T-helper 1 cell treated with Interleukin-12 subunit alpha and Interleukin-12 subunit beta and Interleukin-4 antibody, amounts not matched to agents 30 ng/mL and 1 ng/mL, for 36 hours (primary cell): ENCODE data around the gene KNOP1. TPM values are rescaled to one million over a fixed set of nuclear protein-coding genes. Genes with fewer than 3 reads are reported as not detected.

Experiments used
- intact Hi-C: fragments of 100-400 bp; cut with micrococcal nuclease; formaldehyde crosslinking; loops from one replicate; pipeline ENCODE4 v1.15.1; 2024
- total RNA-seq: library from RNA; stranded (reverse); gene quantifications from 2 replicates; pipeline ENCODE4 v1.2.3, GENCODE V29; 2022

KNOP1 gene
- total RNA-seq, 1 donor from 2014 or later = 21.8 TPM

GRCh38 chr16:19744670-19745069 is 26.6 kb upstream of the KNOP1 start:
- intact Hi-C loops = no loop called here

GRCh38 chr16:19743816-19744159 is 25.8 kb upstream of the KNOP1 start:
- intact Hi-C loops = no loop called here

DNA sequence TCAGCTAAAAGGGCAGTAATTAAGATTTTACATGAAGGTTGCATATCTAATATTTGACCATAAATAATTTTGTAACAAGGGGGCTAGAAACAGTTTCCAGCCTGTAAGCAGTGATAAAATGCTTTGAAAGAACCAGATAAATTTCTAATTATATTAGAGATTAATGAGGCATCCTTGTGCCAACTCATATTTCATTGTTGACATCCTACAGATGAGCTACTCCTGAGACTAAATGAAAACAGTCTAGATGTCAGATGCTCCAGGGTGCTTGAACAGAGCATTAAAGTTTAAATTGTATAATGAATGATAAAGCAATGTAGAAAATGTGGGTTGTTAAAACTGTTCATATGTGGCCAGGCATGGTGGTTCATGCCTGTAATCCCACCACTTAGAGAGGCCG is 23.3 kb upstream of the KNOP1 start:
- intact Hi-C loops = no loop called here

DNA sequence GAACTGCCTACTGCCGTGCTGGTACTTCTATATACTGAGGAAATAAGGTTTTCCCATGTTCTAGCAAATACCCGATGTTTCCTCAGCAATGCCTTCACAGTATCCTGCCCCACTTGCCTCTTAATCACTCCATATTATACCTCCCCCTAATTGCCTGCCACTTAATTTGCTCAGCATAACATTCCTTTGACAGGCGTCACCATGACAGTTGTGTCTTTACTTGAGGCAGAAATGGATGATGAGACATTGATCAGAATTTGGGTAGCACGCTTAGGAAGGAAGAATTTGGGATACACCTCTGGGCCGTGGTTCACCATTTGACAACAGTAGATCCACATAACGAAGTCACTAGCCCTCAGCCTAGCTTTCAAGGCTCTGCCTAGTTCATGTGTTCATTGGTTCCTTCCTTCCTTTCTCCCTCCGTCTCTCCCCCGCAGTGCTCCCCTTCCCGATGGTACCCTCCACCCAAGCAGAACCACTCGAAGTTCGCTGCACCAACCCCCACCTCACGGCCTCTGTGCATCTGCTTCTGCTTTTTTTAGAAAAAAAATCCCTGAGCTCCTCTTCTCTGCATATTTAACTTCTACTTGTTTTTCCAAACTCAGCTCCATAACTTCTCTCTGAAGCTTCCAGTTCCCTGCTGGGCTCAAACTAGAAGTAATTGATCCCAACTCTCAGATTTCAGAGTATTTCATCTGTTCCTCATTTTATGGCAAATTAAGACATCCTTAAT is 19.4 kb upstream of the KNOP1 start:
- intact Hi-C loops = no loop called here

- intact Hi-C loops = no loop called here
Measured at GRCh38 chr16:19735074-19735867, 17.2 kb upstream of the KNOP1 start.

- intact Hi-C loops = no loop called here
Measured at GRCh38 chr16:19733551-19733950, 15.5 kb upstream of the KNOP1 start.

- intact Hi-C loops = no loop called here
Measured at GRCh38 chr16:19728636-19728965, 10.6 kb upstream of the KNOP1 start.

GRCh38 chr16:19722981-19723380 is 5.0 kb upstream of the KNOP1 start:
- intact Hi-C loops = no loop called here

GRCh38 chr16:19722269-19722952 is 4.4 kb upstream of the KNOP1 start:
- intact Hi-C loops = no loop called here

GRCh38 chr16:19718624-19718965 is 568 bp upstream of the KNOP1 start:
- intact Hi-C loops = loop anchor here (1.0 to 10.0 kb wide), 9 partner anchors 89 to 1024 kb away; partner anchors contain the start of genes ARL6IP1, CCP110, COQ7 and GDE1

- intact Hi-C loops = loop anchor here (5.0 to 10.0 kb wide), 4 partner anchors 90 to 1025 kb away; partner anchors contain the start of genes ARL6IP1 and THUMPD1
Measured at GRCh38 chr16:19717314-19717713, 713 bp downstream of the KNOP1 start.

DNA sequence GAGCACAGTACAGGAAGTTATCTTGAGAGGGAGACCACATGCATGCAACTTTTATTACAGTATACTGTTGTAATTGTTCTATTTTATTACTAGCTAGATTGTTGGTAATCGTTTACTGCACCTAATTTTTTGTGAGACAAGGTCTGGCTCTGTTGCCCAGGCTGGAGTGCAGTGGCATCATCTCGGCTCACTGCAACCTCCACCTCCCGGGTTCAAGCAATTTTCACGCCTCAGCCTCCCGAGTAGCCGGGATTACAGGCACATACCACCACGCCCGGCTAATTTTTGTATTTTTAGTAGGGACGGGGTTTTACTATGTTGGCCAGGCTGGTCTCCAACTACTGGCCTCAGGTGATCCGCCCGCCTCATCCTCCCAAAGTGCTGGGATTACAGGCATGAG is 1.3 kb downstream of the KNOP1 start:
- intact Hi-C loops = loop anchor here (5.0 to 10.0 kb wide), 4 partner anchors 91 to 1026 kb away; partner anchors contain the start of genes ARL6IP1 and THUMPD1

DNA sequence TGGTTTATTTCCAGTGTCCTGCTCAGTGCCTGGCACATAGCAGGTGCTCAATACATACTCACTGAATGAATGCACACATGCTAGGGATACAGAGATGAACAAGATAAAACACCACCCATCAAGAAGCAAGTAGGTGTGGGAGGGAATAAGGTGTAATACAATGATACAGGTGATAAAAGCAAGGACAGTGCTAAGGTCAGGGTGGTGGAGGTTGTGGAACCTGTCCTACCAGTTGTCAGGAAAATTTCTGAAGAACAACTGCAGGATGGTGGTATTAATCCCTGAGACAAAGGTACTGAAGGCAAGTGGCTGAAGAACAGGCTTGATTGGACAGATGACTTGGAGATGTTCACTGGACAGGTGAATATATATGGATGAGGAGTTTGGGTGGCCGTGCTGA is 1.8 kb downstream of the KNOP1 start:
- intact Hi-C loops = loop anchor here (5.0 to 10.0 kb wide), 4 partner anchors 91 to 1026 kb away; partner anchors contain the start of genes ARL6IP1 and THUMPD1

GRCh38 chr16:19715566-19715965 is 2.5 kb downstream of the KNOP1 start:
- intact Hi-C loops = loop anchor here (5.0 to 10.0 kb wide), 4 partner anchors 92 to 1027 kb away; partner anchors contain the start of genes ARL6IP1 and THUMPD1

- intact Hi-C loops = loop anchor here (10.0 kb wide), 1 partner anchor 909 kb away; the partner anchor contains the start of gene ARL6IP1
Measured at GRCh38 chr16:19713697-19714096, 4.3 kb downstream of the KNOP1 start.

GRCh38 chr16:19712418-19713058 is 5.5 kb downstream of the KNOP1 start:
- intact Hi-C loops = loop anchor here (10.0 kb wide), 1 partner anchor 908 kb away; the partner anchor contains the start of gene ARL6IP1

- intact Hi-C loops = loop anchor here (10.0 kb wide), 1 partner anchor 907 kb away; the partner anchor contains the start of gene ARL6IP1
Measured at GRCh38 chr16:19711643-19712042, 6.4 kb downstream of the KNOP1 start.

- intact Hi-C loops = loop anchor here (10.0 kb wide), 1 partner anchor 906 kb away; the partner anchor contains the start of gene ARL6IP1
Measured at GRCh38 chr16:19710991-19711545, 7.0 kb downstream of the KNOP1 start.

DNA sequence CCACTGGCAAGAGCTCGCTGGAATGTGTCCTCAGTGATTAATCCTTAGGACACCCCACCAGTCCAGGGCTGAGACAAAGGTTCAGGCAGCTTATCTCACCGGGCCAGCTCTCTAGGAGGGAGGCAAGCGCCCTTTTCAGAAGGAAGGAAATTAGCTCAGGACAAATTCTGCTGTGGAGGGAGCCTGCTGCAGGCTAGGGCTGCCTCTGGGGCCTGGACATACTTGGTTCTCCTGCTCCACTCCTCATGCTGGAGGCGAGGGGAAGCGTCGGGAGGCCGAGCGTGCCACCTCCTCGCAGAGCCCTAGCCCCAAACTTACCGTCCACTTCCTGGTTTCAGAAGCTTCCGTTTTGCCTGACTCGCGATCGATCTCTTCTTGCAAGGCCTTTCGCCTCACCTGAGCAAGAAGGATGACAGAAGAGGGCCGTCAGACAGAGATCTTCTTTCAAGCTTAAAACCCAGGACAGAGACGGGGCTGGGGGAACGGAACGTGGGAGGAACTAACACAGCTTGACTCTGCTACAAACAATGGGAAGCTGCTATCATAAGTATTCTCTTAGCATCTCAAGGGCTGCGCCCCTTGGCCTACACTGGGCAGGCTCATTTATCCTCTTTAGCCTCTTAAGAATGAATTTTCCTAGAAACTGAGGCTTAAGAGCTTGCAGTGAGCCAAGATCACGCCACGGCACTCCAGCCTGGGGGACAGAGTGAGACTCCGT is 7.7 kb downstream of the KNOP1 start:
- intact Hi-C loops = loop anchor here (10.0 kb wide), 1 partner anchor 906 kb away; the partner anchor contains the start of gene ARL6IP1
